Urinary bladder (tissue), 4 donors: ENCODE results near the gene CNTN4. TPM values are rescaled to one million over a fixed set of nuclear protein-coding genes. Genes with fewer than 3 reads are reported as not detected.

Source experiments
- DNase-seq: peaks from one replicate; pipeline ENCODE4 v3.0.0-alpha.2; 2015; ENCODE audit errors: extremely low spot score
- H3K27ac ChIP-seq: one replicate; pipeline ENCODE4 v1.5.1; 2013; ENCODE audit warnings: low read depth, mild to moderate bottlenecking, moderate library complexity
- H3K36me3 ChIP-seq: one replicate; pipeline ENCODE4 v1.6.1; 2013; ENCODE audit warnings: mild to moderate bottlenecking, moderate library complexity; ENCODE audit not compliant: insufficient read depth
- H3K4me1 ChIP-seq: one replicate; pipeline ENCODE4 v1.6.1; 2013; ENCODE audit warnings: mild to moderate bottlenecking, moderate library complexity; ENCODE audit not compliant: insufficient read depth
- H3K4me3 ChIP-seq: one replicate; pipeline ENCODE4 v1.5.1; 2013; ENCODE audit warnings: low read depth, low read length
- WGBS: extraction: QIAGEN DNeasy Blood & Tissue Kit; methylation state at CpG from one replicate; pipeline ENCODE4 v1.1.7; 2013; 5-methylcytosine and 5-hydroxymethylcytosine counted together
- polyA plus RNA-seq: library from polyadenylated mRNA; stranded (reverse); fragments of 200-250 nt; gene quantifications from one replicate; pipeline ENCODE4 v1.2.3, GENCODE V29; 2013
- total RNA-seq: library from RNA; depleted of rRNA; stranded (reverse); fragments of >200 nt; gene quantifications from one replicate; pipeline ENCODE4 v1.2.3, GENCODE V29; 2014
- donor health status: healthy with polysubstance abuse.
- donor health status: healthy.

The CNTN4 gene
- total and polyA plus RNA-seq, 2 donors = 7.2 to 56.6 TPM

- H3K36me3 ChIP-seq = no peaks in the 10 kb centered on the region
- no peak overlapping the region for H3K4me3 ChIP-seq
- 91% methylated on average over 6 of the region's 6 CpGs for WGBS
- H3K4me1 ChIP-seq = no peaks in the 10 kb centered on the region
- DNase-seq = no peak
- no peak overlapping the region for H3K27ac ChIP-seq
Observed at GRCh38 chr3:2106438-2106837, 7.8 kb downstream of the CNTN4 start.

- Histone ChIP-seq H3K36me3 (no peaks in the 10 kb centered on the region), H3K27ac (no peak overlapping the region), H3K4me3 (no peak overlapping the region), H3K4me1 (no peaks in the 10 kb centered on the region)
- no peak for DNase-seq
- WGBS = 58% methylated on average over 2 of the region's 2 CpGs
Observed at GRCh38 chr3:2110597-2111117, 12.0 kb downstream of the CNTN4 start.

- Histone ChIP-seq H3K4me1 (no peaks in the 10 kb centered on the region), H3K27ac (no peak overlapping the region), H3K36me3 (no peaks in the 10 kb centered on the region), H3K4me3 (no peak overlapping the region)
- WGBS = 90% methylated on average over 3 of the region's 3 CpGs
- DNase-seq = no peak
Observed at GRCh38 chr3:2114617-2115275, 16.1 kb downstream of the CNTN4 start.

- no peak overlapping the region for H3K4me3 ChIP-seq
- H3K27ac ChIP-seq = no peak overlapping the region
- DNase-seq = no peak
- WGBS = 29% methylated on average over 2 of the region's 2 CpGs
- no peaks in the 10 kb centered on the region for H3K36me3 ChIP-seq
- no peaks in the 10 kb centered on the region for H3K4me1 ChIP-seq
Observed at GRCh38 chr3:2130726-2131125, 32.1 kb downstream of the CNTN4 start.

GRCh38 chr3:2133146-2133545 is 34.5 kb downstream of the CNTN4 start:
- Histone ChIP-seq H3K36me3 (no peaks in the 10 kb centered on the region), H3K4me3 (no peak overlapping the region)
- DNase-seq = no peak

GRCh38 chr3:2137651-2138050 is 39.0 kb downstream of the CNTN4 start:
- DNase-seq = no peak
- Histone ChIP-seq H3K36me3 (no peaks in the 10 kb centered on the region), H3K27ac (no peak overlapping the region), H3K4me1 (no peaks in the 10 kb centered on the region), H3K4me3 (no peak overlapping the region)
- 85% methylated on average over 5 of the region's 5 CpGs for WGBS

More at GRCh38 chr3:2133146-2133545, 34.5 kb downstream of the CNTN4 start:
- Histone ChIP-seq H3K4me1 (no peaks in the 10 kb centered on the region), H3K27ac (no peak overlapping the region)

- Histone ChIP-seq H3K27ac (no peak overlapping the region), H3K4me3 (no peak overlapping the region), H3K4me1 (no peaks in the 10 kb centered on the region), H3K36me3 (no peaks in the 10 kb centered on the region)
- no peak for DNase-seq
- WGBS = 90% methylated on average over 1 of the region's 1 CpG
Observed at GRCh38 chr3:2141482-2141881, 42.8 kb downstream of the CNTN4 start.

GRCh38 chr3:2148561-2149340 is 50.1 kb downstream of the CNTN4 start:
- no peak overlapping the region for H3K27ac ChIP-seq
- no peak overlapping the region for H3K4me3 ChIP-seq
- 80% methylated on average over 10 of the region's 10 CpGs for WGBS
- H3K36me3 ChIP-seq = no peaks in the 10 kb centered on the region
- no peak for DNase-seq
- no peaks in the 10 kb centered on the region for H3K4me1 ChIP-seq

- Histone ChIP-seq H3K4me3 (no peak overlapping the region), H3K36me3 (no peaks in the 10 kb centered on the region)
- 97% methylated on average over 2 of the region's 2 CpGs for WGBS
Observed at GRCh38 chr3:2153053-2153452, 54.4 kb downstream of the CNTN4 start.

GRCh38 chr3:2153547-2153946 is 54.9 kb downstream of the CNTN4 start:
- no peak for DNase-seq
- Histone ChIP-seq H3K4me3 (no peak overlapping the region), H3K27ac (no peak overlapping the region), H3K36me3 (no peaks in the 10 kb centered on the region), H3K4me1 (no peaks in the 10 kb centered on the region)
- 77% methylated on average over 5 of the region's 5 CpGs for WGBS

More at GRCh38 chr3:2153053-2153452, 54.4 kb downstream of the CNTN4 start:
- H3K4me1 ChIP-seq = no peaks in the 10 kb centered on the region
- no peak for DNase-seq
- no peak overlapping the region for H3K27ac ChIP-seq

- Histone ChIP-seq H3K4me3 (no peak overlapping the region), H3K4me1 (no peaks in the 10 kb centered on the region), H3K27ac (no peak overlapping the region), H3K36me3 (no peaks in the 10 kb centered on the region)
- DNase-seq = no peak
- WGBS = 31% methylated on average over 3 of the region's 3 CpGs
Observed at GRCh38 chr3:2154621-2155020, 56.0 kb downstream of the CNTN4 start.

- DNase-seq = no peak
- Histone ChIP-seq H3K4me3 (no peak overlapping the region), H3K36me3 (no peaks in the 10 kb centered on the region), H3K4me1 (no peaks in the 10 kb centered on the region), H3K27ac (no peak overlapping the region)
- whole genome bisulfite sequencing = 68% methylated on average over 19 of the region's 19 CpGs
Observed at GRCh38 chr3:2156244-2156847, 57.7 kb downstream of the CNTN4 start.

GRCh38 chr3:2158828-2159227 is 60.2 kb downstream of the CNTN4 start:
- no peak for DNase-seq
- H3K36me3 ChIP-seq = no peaks in the 10 kb centered on the region
- no peak overlapping the region for H3K4me3 ChIP-seq
- H3K4me1 ChIP-seq = no peaks in the 10 kb centered on the region
- WGBS = 57% methylated on average over 3 of the region's 3 CpGs
- no peak overlapping the region for H3K27ac ChIP-seq

- 48% methylated on average over 3 of the region's 3 CpGs for WGBS
- DNase-seq = no peak
- no peaks in the 10 kb centered on the region for H3K4me1 ChIP-seq
Observed at GRCh38 chr3:2166552-2166951, 67.9 kb downstream of the CNTN4 start.

More at GRCh38 chr3:2166552-2166951, 67.9 kb downstream of the CNTN4 start:
- Histone ChIP-seq H3K27ac (no peak overlapping the region), H3K4me3 (no peak overlapping the region), H3K36me3 (no peaks in the 10 kb centered on the region)
